Right lung (tissue), 10 donors: ENCODE measurements around the gene MYL12B. TPM values are rescaled to one million over a fixed set of nuclear protein-coding genes. Genes with fewer than 3 reads are reported as not detected.
"Not testable (repeated sequence)": the region's sequence is repeated elsewhere in the genome, so short reads cannot be mapped to it uniquely, and the experiment has no call there.

Source experiments
- DNase-seq, 2 donors: peaks; one replicate each; pipeline ENCODE4 v3.0.0-alpha.2; 2013
- long read RNA-seq, 8 donors: transcript quantifications; one replicate each; lab custom pipeline, GENCODE V29; 2026
- polyA plus RNA-seq, 5 donors: library from polyadenylated mRNA; unstranded; fragments of 120-200 nt; gene quantifications; one replicate each; pipeline versions ENCODE4 v1.2.1 to v1.2.3, GENCODE V29; 2013; ENCODE audit warnings: inconsistent platforms in 1 of 5, low replicate concordance in 1 of 5; ENCODE audit not compliant: insufficient read length in 5 of 5, insufficient read depth in 1 of 5

Gene MYL12B
- polyA plus RNA-seq: 100 to 1,000 TPM; 406 to 530 (median 439) TPM
- long read RNA-seq, donor 1, transcript MYL12B-201 (4 exons, 1,210 nt): major isoform, 355 of 367 reads
- long read RNA-seq, donor 1, partial matches to known transcripts: 0 of 367 reads
- long read RNA-seq, donor 1, other reads (novel, unspliced or antisense): 8 of 367 reads
- long read RNA-seq, donor 2, transcript MYL12B-201 (4 exons, 1,210 nt): major isoform, 221 of 237 reads
- long read RNA-seq, donor 2, partial matches to known transcripts: 16 of 237 reads
- long read RNA-seq, donor 2, other reads (novel, unspliced or antisense): 0 of 237 reads
- long read RNA-seq, donor 3, transcript MYL12B-201 (4 exons, 1,210 nt): major isoform, 259 of 268 reads
- long read RNA-seq, donor 3, partial matches to known transcripts: 7 of 268 reads
- long read RNA-seq, donor 3, other reads (novel, unspliced or antisense): 0 of 268 reads
- long read RNA-seq, donor 4, transcript MYL12B-201 (4 exons, 1,210 nt): major isoform, 133 of 244 reads
- long read RNA-seq, donor 4, partial matches to known transcripts: 111 of 244 reads
- long read RNA-seq, donor 4, other reads (novel, unspliced or antisense): 0 of 244 reads
- long read RNA-seq, donor 5, transcript MYL12B-201 (4 exons, 1,210 nt): major isoform, 377 of 620 reads
- long read RNA-seq, donor 5, partial matches to known transcripts: 243 of 620 reads
- long read RNA-seq, donor 5, other reads (novel, unspliced or antisense): 0 of 620 reads
- long read RNA-seq, donor 6, transcript MYL12B-201 (4 exons, 1,210 nt): major isoform, 348 of 366 reads
- long read RNA-seq, donor 6, partial matches to known transcripts: 13 of 366 reads
- long read RNA-seq, donor 6, other reads (novel, unspliced or antisense): 5 of 366 reads
- long read RNA-seq, donor 7, transcript MYL12B-201 (4 exons, 1,210 nt): major isoform, 198 of 269 reads
- long read RNA-seq, donor 7, partial matches to known transcripts: 71 of 269 reads
- long read RNA-seq, donor 7, other reads (novel, unspliced or antisense): 0 of 269 reads
- long read RNA-seq, donor 8, transcript MYL12B-201 (4 exons, 1,210 nt): major isoform, 105 of 113 reads
- long read RNA-seq, donor 8, partial matches to known transcripts: 6 of 113 reads
- long read RNA-seq, donor 8, other reads (novel, unspliced or antisense): 0 of 113 reads

DNA sequence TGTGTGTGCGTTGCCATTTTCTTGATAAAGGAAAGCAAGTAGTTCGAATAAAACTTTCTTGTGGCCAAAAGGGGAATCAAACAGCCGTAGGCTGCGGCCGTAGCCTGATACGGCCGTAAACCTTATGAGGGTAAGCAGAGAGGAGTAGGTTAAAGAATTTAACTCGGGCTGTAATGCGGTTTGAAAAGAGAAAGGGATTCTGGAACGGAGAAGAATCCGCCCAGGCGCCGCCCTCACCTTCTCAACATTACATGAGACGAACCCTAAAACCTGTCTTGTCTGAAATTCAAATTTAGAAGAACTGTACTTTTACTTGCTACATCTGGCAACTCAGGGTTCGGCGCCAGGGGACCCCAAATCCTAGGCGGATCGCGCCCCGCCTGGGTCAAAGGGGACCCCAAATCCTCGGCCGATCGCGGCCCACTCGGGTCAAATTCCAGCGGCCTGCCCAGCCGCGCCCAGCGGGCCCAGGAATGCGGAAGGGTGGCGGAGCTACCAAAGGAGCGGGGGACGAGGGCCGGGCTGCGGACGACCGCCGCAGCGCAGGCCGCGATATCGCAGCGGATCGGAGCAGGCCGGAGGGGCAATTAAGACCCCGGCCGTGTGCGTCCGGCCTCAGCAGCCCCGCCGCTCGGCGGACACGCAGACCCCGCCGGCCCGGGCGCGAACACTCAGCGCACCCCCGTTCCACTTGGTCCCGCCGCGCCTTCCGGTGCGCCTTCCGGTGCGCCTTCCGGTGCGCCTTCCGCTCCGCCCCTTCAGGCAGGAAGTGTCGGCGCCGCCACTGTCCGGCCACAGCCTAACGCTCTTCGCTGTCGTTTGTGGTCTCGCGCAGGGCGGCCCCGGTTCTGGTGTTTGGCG is at the start of gene MYL12B:
MYL12B (plus strand) TSS at position 761 of the 861 bp plus-strand sequence. CDS start 10,766 bp downstream, outside the sequence.
- DNase-seq: peak; percentile 83 to 89

DNA sequence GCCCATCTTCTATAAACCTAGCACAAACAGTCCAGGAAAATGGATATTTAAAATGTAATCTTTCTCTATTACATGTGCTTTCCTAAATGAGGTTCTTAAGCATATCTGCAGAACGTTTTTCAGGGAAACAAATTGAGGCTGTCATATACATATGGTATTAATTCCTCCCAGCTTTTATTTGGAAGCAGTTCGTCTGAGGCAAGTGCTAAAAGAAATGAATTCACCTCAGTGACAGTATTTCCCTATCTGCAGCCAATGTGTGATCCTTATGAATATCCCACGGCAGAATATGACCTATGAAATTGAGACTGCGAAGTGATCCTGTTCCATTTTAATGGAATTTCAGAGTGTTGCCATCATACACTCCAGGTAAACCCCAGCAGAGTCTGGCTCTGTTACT is 49.3 kb upstream of the MYL12B start:
- DNase-seq: no peak

DNA sequence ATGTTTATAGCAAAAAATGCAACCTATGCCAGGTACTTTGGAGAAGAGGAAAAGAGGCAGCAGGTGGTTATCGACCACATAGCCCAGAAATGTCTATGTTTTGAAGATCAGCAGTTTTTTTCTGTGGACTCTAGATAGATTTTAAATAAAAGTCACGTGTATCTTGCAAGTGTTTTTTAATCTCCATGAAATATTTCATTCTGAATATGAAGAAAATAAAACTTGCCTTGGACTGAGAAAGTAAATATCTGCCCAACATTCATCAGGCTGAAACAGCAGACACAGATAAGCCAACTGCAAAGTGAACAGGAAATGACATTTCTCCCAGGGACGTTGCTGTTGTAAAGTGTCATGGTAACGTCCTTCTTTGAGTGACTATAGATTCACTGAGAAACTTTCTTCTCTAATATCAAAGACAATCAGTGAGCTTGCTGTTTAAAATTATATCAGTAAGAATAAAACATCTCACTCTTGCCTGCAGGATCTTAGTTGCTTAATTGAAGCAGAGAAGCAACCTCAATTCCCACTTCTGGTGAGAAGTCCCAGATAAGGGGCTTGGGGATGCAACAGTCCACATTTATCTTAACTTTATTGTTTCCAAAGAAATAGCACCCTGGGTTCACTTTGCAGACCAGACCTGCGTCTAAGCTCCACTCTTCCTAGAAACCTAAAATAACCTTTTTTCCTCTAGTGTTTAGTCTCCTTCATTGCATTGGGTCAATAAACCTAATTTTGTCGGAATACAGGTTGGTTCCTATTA is 48.5 kb upstream of the MYL12B start:
- no peak for DNase-seq

DNA sequence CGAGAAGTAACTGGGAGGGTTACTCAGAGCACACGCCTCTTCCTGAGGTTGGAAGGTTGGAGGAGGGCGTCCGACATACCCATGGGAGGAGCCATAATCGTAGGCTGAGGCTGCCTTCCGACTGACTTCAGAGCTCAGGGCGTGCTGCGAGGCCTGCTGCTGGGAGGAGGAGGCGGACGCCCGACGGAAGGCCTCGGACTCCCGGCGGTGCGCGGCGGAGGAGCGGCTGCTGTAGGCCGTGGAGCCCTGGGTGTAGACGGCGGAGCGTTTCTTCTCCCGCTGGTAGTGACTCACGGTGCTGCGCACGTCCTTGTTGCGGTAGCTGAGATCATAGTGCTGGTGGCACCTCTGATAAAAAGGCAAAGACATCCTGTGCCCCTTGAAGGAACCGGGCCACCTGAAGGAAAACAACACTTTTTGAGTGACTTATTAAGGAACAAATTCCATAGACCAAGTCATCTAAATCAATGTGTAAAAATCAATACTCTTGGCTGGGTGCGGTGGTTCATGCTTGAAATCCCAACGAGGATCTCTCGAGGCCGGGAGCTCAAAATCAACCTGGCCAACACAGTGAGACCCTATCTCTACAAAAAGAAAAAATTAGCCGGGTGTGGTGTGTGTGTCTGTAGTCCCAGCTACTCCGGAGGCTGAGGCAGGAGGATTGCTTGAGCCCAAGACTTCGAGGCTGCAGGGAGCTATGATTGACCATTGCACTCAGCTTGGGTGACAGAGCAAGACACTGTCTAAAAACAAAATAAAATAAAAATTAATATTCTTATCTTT is 46.9 kb upstream of the MYL12B start:
- DNase-seq: no peak

DNA sequence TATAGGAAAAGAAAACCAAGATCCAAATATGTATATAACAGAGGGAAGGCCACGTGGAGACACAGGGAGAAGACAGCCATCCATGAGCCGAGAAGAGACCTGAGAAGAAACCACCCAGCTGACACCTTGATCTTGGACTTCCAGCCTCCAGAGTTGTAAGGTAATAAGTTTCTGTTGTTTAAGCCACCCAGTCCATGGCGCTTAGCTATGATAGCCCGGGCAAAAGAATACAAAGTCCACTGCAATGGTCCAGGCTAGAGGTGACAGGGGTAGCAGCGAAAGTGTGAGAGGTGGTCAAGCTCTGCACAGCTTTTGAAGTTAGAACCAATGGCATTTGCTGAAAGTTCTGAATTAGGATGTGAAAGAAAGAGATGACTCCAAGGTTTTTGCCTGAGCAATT is 44.9 kb upstream of the MYL12B start:
- DNase-seq: no peak

DNA sequence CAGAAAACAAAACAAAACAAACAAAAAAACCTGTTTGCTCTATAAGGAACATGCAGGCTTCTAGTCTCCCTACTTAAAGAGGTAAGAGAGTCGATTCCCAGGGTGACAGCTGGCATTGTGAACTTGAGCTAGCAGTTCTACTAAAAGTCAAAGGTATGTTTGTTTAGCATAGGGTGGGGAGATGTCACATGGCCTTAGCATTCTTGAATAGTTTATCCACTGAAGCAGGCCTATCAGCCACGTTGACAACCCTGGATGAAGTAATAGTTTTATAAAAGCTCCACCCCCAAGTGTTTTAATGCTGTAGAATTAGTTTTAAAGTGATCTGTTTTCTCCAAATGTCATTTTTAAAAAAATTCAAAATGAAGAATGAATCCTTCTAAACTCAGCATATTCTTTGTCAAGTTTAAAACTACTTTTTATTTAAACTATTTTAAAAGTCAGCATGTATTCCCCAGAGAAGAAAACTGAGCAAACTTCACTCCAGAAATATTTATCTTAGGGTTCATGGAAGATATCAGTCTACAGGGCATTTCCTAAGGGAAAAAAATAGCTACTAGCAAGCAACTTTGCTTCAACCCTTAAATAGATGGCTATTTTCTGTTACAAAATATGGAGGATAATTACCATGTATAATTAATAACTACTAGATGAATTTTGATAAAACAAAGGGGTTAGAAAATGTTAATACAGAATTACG is 43.8 kb upstream of the MYL12B start:
- DNase-seq: no peak

DNA sequence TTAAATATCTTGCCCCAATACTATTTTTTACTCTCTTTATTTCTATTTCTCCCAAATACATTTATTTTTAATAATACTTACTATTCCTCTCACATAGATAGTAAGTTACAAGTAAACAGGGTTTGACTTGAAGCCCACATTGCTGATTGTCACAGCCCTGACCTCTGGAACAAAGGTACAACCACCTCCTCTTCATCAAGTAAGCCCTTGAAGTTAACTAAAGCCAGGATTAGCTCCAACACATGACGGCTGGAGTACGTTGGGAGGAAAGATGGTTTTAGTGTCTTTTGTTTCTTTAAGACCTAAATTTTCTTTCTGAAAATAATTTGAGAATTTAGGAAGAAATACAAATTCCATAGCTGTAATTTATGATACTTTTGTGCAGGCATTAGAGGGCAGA is 43.1 kb upstream of the MYL12B start:
- no peak for DNase-seq

DNA sequence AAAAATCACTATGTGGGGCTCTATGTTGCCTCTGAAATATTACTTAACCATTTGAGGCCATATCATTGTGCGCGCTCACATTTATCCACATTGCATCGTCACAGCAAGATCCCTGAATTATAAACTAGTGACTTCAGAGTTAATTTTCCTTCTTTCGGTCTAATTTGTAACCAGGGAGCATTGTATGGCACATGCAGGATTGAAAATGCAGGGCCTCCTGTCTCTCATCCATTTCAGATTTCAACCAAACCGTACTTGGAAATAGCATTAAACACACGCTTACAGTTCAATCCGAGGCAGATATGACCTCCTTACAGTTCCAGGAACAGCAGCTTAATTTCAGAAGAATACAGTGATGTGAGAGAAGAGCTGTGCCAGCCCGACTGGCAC is 42.7 kb upstream of the MYL12B start:
- no peak for DNase-seq

DNA sequence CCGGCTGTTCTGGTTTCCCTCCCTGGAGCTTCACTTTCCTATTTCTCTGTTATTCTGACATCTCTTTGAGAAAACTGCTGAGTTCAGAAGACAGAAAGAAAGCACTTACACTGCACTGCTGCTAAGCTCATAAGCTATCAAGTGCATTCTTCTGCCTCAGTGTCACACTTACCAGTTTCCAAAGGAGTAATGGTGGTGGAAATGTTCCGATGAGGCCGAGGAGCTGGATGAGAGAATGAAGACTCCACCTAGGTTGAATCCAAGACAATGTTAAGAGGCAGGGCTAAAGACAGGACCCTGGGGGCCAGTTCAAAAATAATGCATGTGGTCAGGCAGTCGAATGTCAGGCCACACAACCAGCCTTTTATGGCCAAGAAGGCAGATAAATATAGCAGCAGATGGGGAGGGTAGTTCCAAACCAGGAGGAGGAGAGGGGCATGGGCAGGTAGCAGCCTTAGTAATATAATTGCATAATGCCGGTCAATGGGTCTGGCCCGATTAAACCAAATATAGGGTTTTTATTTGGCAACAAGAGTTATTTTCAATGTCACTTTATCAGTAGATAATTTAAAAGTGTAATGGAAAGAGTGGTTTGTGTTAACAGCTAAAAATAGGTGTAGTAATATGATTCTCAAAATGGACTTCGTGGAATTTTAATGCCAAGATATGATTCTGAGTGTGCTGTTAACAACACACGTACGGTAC is 42.1 kb upstream of the MYL12B start, which contains the start of gene MYOM1:
MYOM1 (minus strand) TSS at position 338 of the 705 bp plus-strand sequence. CDS start 4,745 bp downstream, outside the sequence.
- DNase-seq: no peak

DNA sequence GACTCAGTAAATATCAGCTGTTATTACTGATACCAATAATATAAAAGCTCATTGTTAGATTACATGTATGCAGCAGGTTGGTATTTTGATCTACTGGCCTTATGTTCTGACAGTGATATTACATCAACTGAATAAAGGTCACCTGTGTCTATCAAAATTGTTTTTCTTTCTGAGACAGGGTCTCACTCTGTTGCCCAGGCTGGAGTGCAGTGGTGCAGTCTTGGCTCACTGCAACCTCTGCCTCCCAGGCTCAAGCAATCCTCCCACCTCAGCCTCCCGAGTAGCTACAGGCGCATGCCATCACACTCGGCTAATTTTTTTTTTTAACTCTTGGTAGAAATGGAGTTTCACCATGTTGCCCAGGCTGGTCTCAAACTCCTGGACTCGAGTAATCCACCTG is 41.1 kb upstream of the MYL12B start:
- DNase-seq: not testable (repeated sequence)

DNA sequence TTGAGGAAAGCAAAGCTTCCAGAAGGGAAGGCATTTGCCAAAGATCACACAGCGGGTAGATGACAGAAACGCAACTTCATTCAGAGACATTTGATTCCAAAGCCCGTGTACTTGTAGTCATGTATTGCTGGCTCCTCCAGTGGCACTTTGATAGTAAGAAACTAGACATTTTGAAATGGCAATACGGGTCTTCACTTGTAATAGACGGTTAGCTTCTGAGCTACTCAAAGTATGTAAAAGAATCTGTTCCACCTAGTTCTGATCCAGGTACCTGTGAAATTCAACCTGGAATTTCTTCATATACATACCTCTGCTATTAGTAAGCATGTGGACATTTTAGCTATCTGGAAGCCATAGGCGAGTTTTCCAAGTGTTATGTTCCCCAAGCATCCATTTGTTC is 40.4 kb upstream of the MYL12B start:
- DNase-seq: no peak

DNA sequence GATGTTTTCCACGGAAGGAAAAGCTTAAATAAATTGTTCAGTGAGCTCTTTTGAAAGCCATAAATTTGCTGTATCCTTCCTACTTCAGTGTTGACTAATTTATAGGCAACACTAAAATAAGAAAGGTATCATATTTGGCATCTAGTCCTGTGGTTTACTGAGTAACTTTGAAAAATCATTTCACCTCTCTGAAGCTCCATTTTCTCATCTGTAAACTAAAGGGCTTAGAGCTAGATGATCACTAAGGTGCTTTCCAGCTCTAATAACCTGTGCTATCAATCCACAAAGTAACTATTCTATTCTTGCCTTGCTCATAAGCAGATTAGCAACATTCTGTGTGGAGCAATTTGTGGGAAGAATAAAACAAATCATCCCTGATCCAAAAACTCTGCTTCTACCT is 38.6 kb upstream of the MYL12B start:
- no peak for DNase-seq

DNA sequence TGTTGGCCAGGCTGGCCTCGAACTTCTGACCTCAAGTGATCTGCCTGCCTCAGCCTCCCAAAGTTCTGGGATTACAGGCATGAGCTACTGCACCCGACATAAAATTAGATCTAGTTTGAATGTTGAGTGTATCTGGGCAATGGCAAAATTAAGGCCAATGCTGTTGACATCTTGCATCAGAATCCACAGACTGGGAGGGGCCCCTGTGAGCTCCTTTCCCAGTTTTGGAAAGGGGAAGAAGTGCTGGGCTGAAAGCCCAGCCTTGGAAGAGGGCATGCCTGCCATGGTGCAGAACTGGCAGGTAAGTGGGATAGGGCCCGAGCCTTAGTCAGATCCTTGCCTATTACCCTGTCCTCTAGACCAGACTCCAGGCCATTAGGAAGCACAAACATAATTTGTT is 37.7 kb upstream of the MYL12B start:
- DNase-seq: no peak

DNA sequence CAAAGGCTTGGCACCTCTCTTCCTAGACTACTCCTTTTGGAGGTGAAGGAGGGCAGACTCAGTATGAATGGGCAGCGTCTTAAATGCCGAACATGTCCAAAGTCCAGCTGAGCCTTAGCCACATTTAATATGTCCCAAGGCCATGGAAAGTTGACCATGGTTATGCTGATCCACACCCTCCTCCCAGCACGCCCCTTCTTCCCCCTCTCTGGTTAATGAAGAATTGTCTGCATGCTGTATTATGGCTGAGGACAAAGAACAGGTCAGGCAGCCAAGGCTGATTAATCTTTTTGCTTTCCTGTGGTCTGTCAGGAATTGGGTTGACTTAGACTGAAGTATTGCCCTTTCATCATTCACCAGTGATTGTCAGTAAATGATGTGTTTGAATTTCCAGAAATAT is 36.3 kb upstream of the MYL12B start:
- no peak for DNase-seq

DNA sequence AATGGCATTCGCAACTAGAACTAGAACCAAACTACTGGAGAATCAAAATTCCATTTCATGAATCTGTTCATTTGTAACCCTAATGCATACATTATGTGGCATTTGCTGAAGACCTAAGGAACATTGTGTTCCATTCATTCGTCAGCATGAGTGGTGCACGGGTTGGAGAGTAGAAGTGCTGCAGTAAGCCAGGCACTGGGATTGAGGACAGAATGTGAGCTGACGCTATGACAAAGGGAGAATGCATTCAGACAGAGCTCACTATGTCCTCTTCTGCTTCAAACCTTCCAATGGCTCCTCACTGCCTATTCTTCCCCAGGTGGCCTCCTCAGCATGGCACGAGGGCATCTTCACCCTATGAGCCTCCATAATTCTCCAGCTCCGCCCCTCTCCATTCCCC is 35.9 kb upstream of the MYL12B start:
- DNase-seq: no peak

DNA sequence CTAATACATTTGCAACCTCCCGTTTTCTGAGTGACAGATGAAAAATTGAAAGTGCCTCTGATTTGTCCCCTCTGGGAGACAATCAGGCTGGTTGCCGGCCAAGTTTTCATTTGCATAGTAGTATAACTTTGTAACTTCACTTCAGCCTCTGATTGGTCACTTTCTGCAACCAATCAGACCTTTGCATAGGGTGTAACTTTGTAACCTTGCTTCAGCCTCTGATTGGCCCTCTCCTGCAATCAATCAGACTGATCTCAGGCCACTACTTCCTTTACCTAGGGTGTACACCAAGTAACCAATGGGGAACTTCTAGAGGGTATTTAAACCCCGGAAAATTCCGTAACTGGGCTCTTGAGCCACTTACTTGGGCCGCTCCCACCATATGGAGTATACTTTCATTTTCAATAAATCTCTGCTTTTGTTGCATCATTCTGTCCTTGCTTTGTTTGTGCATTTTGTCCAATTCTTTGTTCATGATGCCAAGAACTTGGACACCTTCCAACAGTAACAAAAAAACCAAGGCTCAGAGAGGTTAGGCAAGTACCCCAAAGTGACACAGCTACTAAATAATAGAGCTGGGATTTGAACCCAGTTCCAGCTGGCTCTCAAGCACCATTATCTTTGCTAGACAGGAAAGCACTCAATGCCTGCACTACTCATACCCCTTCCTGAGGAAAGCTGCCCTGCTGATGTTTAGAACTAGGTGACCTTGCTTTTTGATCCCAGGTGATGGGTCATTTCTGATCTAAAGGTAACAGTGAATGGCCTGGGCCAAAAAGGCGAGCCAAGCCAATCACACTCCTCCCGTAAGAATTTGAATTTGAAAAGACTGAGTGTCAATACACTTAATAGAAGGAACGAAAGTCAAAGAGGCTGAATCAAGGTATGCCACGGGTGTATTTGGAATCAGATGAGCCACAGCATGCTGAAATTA is 31.3 kb upstream of the MYL12B start:
- DNase-seq: no peak

DNA sequence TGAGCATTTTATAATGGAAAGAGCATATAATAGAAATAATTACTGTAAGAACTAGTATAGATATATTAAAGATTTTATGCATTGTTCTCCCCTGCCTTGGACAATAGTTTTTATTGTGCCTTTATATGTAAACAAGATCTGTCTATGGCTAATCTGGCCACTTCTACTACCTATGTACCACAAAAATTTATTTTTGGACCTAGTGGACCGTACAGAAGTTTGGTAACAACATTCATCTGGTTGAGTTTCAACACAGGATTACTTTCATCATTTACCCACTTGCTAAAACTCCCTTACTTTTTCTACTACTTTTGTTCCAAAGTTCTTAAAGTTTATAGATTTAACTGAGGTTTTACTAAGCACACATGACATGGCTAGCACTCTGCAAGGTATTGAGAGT is 28.9 kb upstream of the MYL12B start:
- DNase-seq: no peak
